ENCODE data around the gene GADD45GIP1.
"Not testable (repeated sequence)": the region's sequence is repeated elsewhere in the genome, so short reads cannot be mapped to it uniquely, and the experiment has no call there.

Gene GADD45GIP1

GRCh38 chr19:12937927-12938778 is 18.9 kb downstream of the GADD45GIP1 start, which contains the start of gene CALR:
Gene CALR (plus strand): TSS chr19:12938609. CDS start chr19:12938680, 71 bp downstream.
- DNase-seq = peak; percentile 99

GRCh38 chr19:12937093-12937926 is 19.7 kb downstream of the GADD45GIP1 start:
- no peak for DNase-seq

GRCh38 chr19:12936582-12936981 is 20.4 kb downstream of the GADD45GIP1 start:
- no peak for DNase-seq

GRCh38 chr19:12935071-12935470 is 22.0 kb downstream of the GADD45GIP1 start:
- no peak for DNase-seq

GRCh38 chr19:12933287-12934072 is 23.5 kb downstream of the GADD45GIP1 start, which contains the start of gene FARSA:
Gene FARSA (minus strand): TSS chr19:12933711. CDS start chr19:12933696, 15 bp downstream.
- peak; percentile 95 for DNase-seq

GRCh38 chr19:12932392-12933286 is 24.4 kb downstream of the GADD45GIP1 start:
- no peak for DNase-seq

- no peak for DNase-seq
Observed at GRCh38 chr19:12930002-12930645, 26.9 kb downstream of the GADD45GIP1 start.

- no peak for DNase-seq
Observed at GRCh38 chr19:12924621-12925310, 32.3 kb downstream of the GADD45GIP1 start.

GRCh38 chr19:12922959-12923358 is 34.1 kb downstream of the GADD45GIP1 start:
- no peak for DNase-seq

GRCh38 chr19:12921047-12921446 is 36.0 kb downstream of the GADD45GIP1 start:
- no peak for DNase-seq

GRCh38 chr19:12918253-12918652 is 38.8 kb downstream of the GADD45GIP1 start:
- DNase-seq = no peak

GRCh38 chr19:12915860-12916259 is 41.2 kb downstream of the GADD45GIP1 start:
- not testable (repeated sequence) for DNase-seq

- peak; percentile 62 for DNase-seq
Observed at GRCh38 chr19:12913851-12914690, 43.0 kb downstream of the GADD45GIP1 start.

GRCh38 chr19:12913011-12913561 is 43.9 kb downstream of the GADD45GIP1 start:
- DNase-seq = no peak

- DNase-seq = no peak
Observed at GRCh38 chr19:12912571-12912970, 44.5 kb downstream of the GADD45GIP1 start.

- no peak for DNase-seq
Observed at GRCh38 chr19:12907166-12907565, 49.9 kb downstream of the GADD45GIP1 start.

Measured in activated CD4-positive, alpha-beta T cell treated with anti-CD3 and anti-CD28 coated beads, Interleukin-10, Interleukin-2, amounts not matched to agents 100 ng/mL and 50 ng/mL, durations not matched to agents 16 hours and 8 hours (primary cell).